NCI-H1694 (cell line): ENCODE data around the gene EFCAB7.

Experiments
- DNase-seq: peaks from one replicate; lab custom pipeline; 2025; lab: John Stamatoyannopoulos, UW

EFCAB7 gene

DNA sequence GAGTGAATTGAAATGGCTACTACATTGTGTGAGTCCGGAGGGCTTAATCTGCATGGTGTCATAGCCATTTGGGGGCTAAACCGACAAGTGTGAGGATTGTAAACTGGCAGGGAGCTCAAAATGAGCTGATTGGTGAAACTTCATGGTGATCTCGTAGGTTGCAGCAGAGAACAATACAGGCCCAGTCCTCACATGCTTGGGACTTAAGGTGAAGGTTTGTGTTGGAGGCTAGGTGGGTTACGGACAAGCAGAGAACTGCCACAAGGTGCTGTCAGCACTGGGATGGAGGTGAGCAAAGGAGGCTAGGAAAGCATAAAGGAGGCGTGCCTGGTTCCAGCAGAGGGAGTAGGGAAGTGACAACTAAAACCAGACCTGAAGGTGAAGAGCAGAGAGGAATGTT is 79.3 kb downstream of the EFCAB7 start:
- DNase-seq = no peak

DNA sequence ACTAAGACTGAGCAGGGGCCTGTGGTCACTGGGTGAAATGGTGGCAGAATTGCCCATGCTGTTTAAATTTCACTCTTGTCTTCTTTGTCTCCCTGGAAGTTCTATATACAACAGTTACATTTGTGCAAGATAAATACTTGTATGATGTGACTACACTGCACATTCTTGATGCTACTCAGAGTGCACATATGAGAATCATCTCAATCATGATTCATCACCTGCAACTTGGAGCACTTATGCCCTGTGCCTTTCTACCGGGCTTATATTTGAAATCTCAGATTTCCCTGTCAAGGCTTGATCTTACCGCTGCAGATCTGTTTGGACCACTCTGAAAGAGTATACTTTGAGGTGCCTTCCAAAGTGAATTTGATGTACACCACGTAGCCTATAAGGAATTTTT is 80.5 kb downstream of the EFCAB7 start:
- no peak for DNase-seq

GRCh38 chr1:63607322-63607721 is 84.0 kb downstream of the EFCAB7 start:
- no peak for DNase-seq

DNA sequence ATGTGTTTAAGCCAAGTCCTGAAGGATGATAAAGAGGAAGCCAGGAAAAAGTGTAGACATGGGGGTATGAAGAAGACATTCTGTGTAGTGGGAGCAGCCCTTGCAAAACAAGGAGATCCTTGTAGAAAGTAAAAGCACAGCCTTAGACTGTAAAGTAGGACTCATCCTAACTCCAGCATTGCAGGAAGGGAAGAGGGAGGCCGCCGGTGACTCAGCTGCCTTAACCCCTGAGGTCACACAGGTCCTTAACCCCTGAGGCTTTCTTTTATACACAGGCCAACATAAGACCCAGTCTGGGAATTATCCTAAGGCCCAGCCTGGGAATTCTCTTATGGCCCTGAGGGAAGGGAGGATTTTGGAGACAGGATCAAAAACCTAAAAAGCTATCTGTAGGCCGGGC is 87.9 kb downstream of the EFCAB7 start:
- DNase-seq = no peak

- DNase-seq = no peak
These were observed 89.2 kb downstream of the EFCAB7 start for GRCh38 chr1:63612564-63612963.

GRCh38 chr1:63612971-63613370 is 89.6 kb downstream of the EFCAB7 start:
- DNase-seq = no peak

DNA sequence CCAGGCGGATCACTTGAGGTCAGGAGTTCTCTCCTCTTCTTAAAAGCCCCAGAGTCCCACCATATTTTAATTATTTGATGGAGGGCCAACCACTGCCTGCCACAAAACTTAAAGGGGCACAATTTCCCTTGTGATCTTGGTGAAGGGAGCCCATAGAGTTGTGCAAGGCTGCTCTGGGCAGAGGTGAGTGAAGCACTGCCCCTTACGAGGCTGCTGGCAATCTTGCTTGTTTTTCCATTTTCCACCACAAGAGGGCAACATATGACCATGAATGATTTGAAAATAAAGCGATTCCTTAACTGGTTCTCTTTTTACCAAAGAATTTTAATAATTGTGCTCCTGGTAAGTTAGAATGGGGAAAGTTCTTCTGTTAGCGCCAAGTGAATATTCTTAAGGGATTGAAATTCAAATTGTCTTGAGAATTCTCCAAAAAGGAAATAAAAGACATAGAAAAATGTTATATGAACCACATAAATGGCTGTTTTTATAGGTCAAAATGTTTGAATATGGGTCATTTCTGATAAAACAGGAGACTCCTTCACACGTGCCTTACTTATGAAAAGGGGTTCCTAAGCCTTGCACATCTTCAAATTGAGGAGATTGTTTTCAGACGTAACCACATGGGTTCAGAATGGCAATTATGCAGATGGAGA is 92.6 kb downstream of the EFCAB7 start:
- DNase-seq = peak; percentile 92

DNA sequence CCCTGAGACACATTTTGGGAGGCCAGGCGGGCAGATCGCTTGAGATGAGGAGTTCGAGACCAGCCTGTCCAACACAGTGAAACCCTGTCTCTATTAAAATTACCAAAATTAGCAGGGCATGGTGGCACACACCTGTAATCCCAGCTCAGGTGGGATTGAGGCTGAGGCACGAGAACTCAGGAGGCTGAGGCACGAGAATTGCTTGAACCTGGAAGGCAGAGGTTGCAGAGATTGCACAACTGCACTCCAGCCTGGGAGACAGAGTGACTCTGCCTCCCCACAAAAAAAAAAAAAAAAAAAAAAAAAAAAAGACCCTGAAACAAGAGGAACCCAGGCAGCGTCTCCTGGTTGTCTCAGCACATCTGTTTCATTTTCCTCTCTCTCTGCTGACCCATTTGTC is 94.1 kb downstream of the EFCAB7 start:
- DNase-seq = no peak

DNA sequence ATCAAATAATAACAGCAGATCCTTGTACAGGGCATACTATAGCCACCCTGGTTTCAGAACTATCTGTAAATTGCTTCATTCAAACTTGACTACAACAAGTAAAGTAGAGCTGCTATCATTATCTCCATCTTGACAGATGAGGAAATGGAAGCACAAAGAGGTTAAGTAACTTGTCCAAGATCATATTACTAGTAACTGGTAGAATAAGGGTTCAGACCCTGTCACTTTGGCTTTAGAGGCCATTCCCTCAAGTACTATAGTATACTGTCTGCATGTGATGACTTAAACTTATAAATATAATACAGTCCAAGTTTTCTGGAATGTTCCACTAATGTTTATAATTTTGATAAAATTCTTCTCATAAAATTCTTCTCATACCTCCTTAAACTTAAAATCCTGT is 94.7 kb downstream of the EFCAB7 start:
- DNase-seq = no peak

- no peak for DNase-seq
These were observed 96.2 kb downstream of the EFCAB7 start for GRCh38 chr1:63619558-63619957.

- no peak for DNase-seq
These were observed 97.3 kb downstream of the EFCAB7 start for GRCh38 chr1:63620671-63621070.

DNA sequence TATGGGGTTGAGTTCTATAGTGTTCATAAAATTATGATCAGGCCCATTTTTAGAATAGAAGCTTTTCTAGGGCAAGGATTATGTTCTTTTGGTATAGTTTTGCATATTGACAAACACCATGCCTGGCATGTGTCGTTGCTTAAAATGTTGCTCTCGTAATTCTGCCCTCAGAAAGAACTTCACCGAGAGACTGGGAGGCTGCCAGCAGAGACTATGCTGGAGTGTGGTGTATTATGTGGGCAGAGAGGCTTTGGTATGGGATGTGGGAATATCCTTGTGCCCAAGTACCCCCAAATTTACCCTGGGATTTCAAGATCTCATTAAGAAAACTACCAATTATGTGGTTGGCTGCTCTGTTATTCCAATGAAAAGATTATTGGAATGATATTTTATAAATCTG is 97.8 kb downstream of the EFCAB7 start:
- no peak for DNase-seq

DNA sequence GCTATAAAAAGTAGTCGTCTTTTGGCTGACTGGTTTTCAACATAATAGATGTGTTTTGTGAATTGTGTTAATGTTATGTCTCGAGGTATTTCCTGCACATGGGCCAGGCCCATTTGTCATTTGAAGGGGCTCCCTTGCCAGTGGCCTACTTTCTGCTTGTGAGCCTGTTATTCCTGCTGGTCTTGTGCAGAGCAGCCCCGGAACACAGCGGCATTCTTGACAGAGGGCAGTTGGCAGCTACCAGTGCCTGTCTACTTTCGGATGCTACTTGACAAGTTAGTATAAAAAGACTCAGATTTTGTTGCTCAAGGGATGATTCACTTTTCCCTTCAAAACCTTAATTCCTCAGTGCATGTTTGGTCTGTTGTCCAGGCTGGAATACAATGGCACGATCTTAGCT is 98.4 kb downstream of the EFCAB7 start:
- no peak for DNase-seq
